ENCODE measurements around the gene SOSTDC1.

Gene SOSTDC1

DNA sequence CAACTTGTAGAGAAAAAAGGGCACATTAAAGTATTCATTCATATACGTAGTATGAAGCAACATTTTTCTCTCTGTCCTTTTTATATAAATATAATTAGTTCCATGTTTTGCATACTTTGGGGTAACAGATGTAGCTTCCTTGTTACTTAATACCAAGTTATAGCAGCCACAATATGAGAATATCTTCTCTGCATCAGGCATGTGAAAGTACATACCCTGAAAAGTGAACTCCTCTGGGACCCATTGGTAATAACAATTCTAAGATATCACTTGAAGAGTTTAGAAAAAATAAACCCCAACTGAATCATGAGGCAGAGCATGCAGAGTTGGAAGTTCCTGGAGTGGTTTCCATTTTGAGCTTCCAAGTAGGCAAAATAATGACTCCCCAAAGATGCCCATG is 41.8 kb downstream of the SOSTDC1 start:
- no peak overlapping the region for H3K27ac ChIP-seq (ENCODE audit: low read depth, low read length)
- no peak overlapping the region for H3K4me3 ChIP-seq (ENCODE audit: low read length)
- H3K9ac ChIP-seq (ENCODE audit: low read length) = no peak overlapping the region
- peaks cover 16% of the 10 kb centered on the region for H3K4me1 ChIP-seq (ENCODE audit: control insufficient read depth, insufficient read depth, low read length)
- no peaks in the 10 kb centered on the region for H3K36me3 ChIP-seq (ENCODE audit: control insufficient read depth, insufficient read depth, low read length)
- H3K27me3 ChIP-seq (ENCODE audit: control insufficient read depth, insufficient read depth, low read length) = no peaks in the 10 kb centered on the region

- H3K27ac ChIP-seq (ENCODE audit: low read depth, low read length) = peak overlapping the region; percentile 64
- no peaks in the 10 kb centered on the region for H3K27me3 ChIP-seq (ENCODE audit: control insufficient read depth, insufficient read depth, low read length)
- H3K4me3 ChIP-seq (ENCODE audit: low read length) = no peak overlapping the region
- peaks cover 16% of the 10 kb centered on the region for H3K4me1 ChIP-seq (ENCODE audit: control insufficient read depth, insufficient read depth, low read length)
- H3K36me3 ChIP-seq (ENCODE audit: control insufficient read depth, insufficient read depth, low read length) = no peaks in the 10 kb centered on the region
- no peak overlapping the region for H3K9ac ChIP-seq (ENCODE audit: low read length)
Observed at GRCh38 chr7:16422917-16423316, 42.6 kb downstream of the SOSTDC1 start.

GRCh38 chr7:16422103-16422435 is 43.5 kb downstream of the SOSTDC1 start:
- peak overlapping the region; percentile 77 for H3K4me3 ChIP-seq (ENCODE audit: low read length)

DNA sequence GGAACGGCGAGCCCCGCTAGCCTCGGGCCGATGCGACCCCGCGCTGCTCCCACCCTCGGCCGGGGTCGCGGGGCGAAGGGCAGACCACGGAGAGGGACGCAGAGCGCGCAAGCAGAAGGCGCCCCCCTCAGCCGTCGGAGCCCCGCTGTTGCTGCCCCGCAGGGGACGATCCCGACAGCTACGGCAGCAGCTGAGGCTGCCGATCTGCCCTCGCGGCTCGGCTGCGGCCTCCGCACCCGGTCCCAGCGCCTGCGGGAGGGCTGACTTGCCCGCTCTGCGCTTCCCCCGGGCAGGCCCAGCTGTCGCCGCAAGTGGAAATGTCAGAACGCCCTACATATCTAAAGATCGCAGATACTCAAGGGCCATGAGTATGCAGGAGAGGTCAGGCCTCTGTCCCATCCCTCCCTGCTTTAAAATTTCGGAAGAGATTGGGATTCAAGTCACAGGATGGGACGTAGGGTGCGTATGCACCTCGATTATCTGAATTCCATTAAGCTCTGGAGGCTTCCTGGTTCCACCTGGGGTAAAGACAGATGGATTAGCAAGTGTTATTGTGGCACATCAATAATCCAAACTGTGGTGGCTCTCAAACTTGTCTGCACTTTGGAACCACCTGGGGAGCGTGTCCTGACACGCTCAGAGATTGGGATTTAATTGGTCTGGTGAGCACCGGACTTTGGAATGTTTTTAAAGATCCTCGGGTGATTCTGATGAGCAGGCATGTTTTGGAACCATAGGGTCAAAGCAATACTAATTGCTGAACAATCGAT is 44.0 kb downstream of the SOSTDC1 start, which contains the start of gene CRPPA:
Gene CRPPA, minus strand, starts transcription at position 206 of the 770 bp plus-strand sequence. CDS start 216 bp downstream, outside the sequence.
- Histone ChIP-seq H3K36me3 (ENCODE audit: control insufficient read depth, insufficient read depth, low read length) (no peaks in the 10 kb centered on the region), H3K9ac (ENCODE audit: low read length) (peak within 1 kb of the TSS; percentile 76), H3K27ac (ENCODE audit: low read depth, low read length) (peak within 1 kb of the TSS; percentile 98), H3K4me1 (ENCODE audit: control insufficient read depth, insufficient read depth, low read length) (peaks cover 16% of the 10 kb centered on the region), H3K27me3 (ENCODE audit: control insufficient read depth, insufficient read depth, low read length) (no peaks in the 10 kb centered on the region), H3K4me3 (ENCODE audit: low read length) (peak within 1 kb of the TSS; percentile 77)

More at GRCh38 chr7:16422103-16422435, 43.5 kb downstream of the SOSTDC1 start:
- H3K27ac ChIP-seq (ENCODE audit: low read depth, low read length) = peak overlapping the region; percentile 98
- H3K4me1 ChIP-seq (ENCODE audit: control insufficient read depth, insufficient read depth, low read length) = peaks cover 16% of the 10 kb centered on the region
- H3K36me3 ChIP-seq (ENCODE audit: control insufficient read depth, insufficient read depth, low read length) = no peaks in the 10 kb centered on the region
- no peak overlapping the region for H3K9ac ChIP-seq (ENCODE audit: low read length)
- no peaks in the 10 kb centered on the region for H3K27me3 ChIP-seq (ENCODE audit: control insufficient read depth, insufficient read depth, low read length)

DNA sequence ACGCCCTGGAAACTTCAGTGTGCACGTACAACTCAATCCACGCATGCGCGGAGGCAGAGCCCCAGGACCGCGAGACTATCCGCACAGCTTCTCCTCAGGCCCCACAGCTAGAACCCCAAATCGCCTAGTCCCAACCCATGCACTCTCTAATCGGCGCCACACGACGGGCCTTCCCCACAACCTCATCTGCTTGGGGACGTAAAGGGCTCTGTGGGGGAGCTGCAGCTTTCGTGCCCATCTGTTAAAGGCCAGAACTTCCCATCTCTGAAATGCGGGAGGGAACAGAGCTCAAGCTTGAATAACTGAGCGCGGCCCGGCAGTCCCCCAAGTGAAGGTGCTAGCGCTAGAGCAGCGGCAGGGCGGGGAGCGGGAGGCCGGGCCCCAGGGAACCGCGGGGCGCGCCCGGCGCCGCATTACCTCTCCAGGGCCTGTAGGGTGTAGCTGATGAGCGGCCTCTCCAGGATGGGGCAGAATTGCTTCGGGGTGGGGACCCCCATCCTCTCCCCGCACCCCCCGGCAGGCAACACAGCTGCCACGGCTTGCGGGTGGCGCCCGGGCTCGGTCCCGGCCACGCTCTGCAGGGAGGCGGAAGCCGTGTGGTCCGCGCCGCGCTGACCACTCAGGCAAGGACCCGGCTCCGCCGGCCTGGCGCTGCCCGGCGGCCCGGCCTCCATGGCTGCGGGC is 44.7 kb downstream of the SOSTDC1 start:
- Histone ChIP-seq H3K9ac (ENCODE audit: low read length) (peak overlapping the region; percentile 76), H3K4me1 (ENCODE audit: control insufficient read depth, insufficient read depth, low read length) (peaks cover 16% of the 10 kb centered on the region), H3K27ac (ENCODE audit: low read depth, low read length) (peak overlapping the region; percentile 98), H3K27me3 (ENCODE audit: control insufficient read depth, insufficient read depth, low read length) (no peaks in the 10 kb centered on the region), H3K36me3 (ENCODE audit: control insufficient read depth, insufficient read depth, low read length) (no peaks in the 10 kb centered on the region), H3K4me3 (ENCODE audit: low read length) (peak overlapping the region; percentile 77)

DNA sequence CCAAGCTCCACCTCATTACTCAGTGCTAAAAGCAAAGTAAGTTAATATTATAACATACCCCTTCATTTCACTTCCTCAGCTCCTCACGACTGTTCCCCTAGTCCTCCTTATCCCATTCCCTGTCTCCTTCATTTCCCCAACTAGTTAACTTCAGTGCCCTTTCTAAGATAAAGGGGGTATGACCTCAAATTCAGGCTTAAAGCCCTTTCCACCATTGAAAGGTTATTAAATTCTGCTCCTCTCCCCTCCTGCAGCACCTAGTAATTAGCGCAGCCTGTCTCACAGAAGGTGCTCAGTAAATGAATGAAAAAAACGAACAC is 45.2 kb downstream of the SOSTDC1 start:
- H3K27ac ChIP-seq (ENCODE audit: low read depth, low read length) = peak overlapping the region; percentile 98
- peaks cover 16% of the 10 kb centered on the region for H3K4me1 ChIP-seq (ENCODE audit: control insufficient read depth, insufficient read depth, low read length)
- H3K27me3 ChIP-seq (ENCODE audit: control insufficient read depth, insufficient read depth, low read length) = no peaks in the 10 kb centered on the region
- peak overlapping the region; percentile 76 for H3K9ac ChIP-seq (ENCODE audit: low read length)
- peak overlapping the region; percentile 77 for H3K4me3 ChIP-seq (ENCODE audit: low read length)
- no peaks in the 10 kb centered on the region for H3K36me3 ChIP-seq (ENCODE audit: control insufficient read depth, insufficient read depth, low read length)

DNA sequence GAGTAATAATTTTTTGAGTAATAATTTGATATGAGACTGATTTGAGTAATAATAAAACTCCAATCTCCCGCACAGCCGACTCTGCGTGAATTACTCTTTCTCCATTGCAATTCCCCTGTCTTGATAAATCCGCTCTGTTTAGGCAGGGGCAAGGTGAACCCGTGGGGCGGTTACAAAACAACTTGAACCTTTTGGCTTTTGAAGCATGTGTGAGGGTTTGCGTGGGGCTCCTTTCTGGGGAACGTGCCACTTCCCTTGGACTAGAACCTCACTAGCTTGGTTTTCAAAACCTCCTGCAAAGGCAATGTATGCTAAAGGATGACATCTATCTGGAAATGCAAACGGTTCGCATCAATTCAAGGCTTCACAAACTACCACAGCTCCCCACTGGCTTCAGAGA is 45.7 kb downstream of the SOSTDC1 start:
- Histone ChIP-seq H3K36me3 (ENCODE audit: control insufficient read depth, insufficient read depth, low read length) (no peaks in the 10 kb centered on the region), H3K4me3 (ENCODE audit: low read length) (peak overlapping the region; percentile 77), H3K27ac (ENCODE audit: low read depth, low read length) (peak overlapping the region; percentile 98), H3K4me1 (ENCODE audit: control insufficient read depth, insufficient read depth, low read length) (peaks cover 16% of the 10 kb centered on the region), H3K27me3 (ENCODE audit: control insufficient read depth, insufficient read depth, low read length) (no peaks in the 10 kb centered on the region), H3K9ac (ENCODE audit: low read length) (no peak overlapping the region)

DNA sequence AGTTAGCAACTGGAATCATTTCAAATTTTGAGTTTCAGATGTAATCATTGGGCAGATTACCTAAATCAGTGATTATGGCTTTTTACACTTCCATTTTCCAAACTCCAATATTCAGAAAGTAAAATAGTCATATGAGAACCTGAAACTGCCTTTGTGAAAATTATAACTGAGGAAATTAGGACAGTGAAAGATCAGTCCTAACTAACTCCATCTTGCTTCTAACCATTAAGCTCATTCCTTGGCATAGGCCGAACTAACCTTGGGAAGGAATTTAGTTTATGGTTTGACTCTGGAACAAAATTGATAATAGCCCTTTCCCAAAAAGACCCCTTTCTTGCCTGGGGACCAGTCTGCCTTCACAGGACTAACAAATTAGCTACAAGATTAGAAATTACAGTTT is 46.4 kb downstream of the SOSTDC1 start:
- Histone ChIP-seq H3K27ac (ENCODE audit: low read depth, low read length) (no peak overlapping the region), H3K36me3 (ENCODE audit: control insufficient read depth, insufficient read depth, low read length) (no peaks in the 10 kb centered on the region), H3K4me3 (ENCODE audit: low read length) (no peak overlapping the region), H3K9ac (ENCODE audit: low read length) (no peak overlapping the region), H3K27me3 (ENCODE audit: control insufficient read depth, insufficient read depth, low read length) (no peaks in the 10 kb centered on the region), H3K4me1 (ENCODE audit: control insufficient read depth, insufficient read depth, low read length) (peaks cover 16% of the 10 kb centered on the region)

GRCh38 chr7:16417906-16418305 is 47.6 kb downstream of the SOSTDC1 start:
- Histone ChIP-seq H3K4me1 (ENCODE audit: control insufficient read depth, insufficient read depth, low read length) (peaks cover 14% of the 10 kb centered on the region), H3K9ac (ENCODE audit: low read length) (no peak overlapping the region), H3K27ac (ENCODE audit: low read depth, low read length) (no peak overlapping the region)

DNA sequence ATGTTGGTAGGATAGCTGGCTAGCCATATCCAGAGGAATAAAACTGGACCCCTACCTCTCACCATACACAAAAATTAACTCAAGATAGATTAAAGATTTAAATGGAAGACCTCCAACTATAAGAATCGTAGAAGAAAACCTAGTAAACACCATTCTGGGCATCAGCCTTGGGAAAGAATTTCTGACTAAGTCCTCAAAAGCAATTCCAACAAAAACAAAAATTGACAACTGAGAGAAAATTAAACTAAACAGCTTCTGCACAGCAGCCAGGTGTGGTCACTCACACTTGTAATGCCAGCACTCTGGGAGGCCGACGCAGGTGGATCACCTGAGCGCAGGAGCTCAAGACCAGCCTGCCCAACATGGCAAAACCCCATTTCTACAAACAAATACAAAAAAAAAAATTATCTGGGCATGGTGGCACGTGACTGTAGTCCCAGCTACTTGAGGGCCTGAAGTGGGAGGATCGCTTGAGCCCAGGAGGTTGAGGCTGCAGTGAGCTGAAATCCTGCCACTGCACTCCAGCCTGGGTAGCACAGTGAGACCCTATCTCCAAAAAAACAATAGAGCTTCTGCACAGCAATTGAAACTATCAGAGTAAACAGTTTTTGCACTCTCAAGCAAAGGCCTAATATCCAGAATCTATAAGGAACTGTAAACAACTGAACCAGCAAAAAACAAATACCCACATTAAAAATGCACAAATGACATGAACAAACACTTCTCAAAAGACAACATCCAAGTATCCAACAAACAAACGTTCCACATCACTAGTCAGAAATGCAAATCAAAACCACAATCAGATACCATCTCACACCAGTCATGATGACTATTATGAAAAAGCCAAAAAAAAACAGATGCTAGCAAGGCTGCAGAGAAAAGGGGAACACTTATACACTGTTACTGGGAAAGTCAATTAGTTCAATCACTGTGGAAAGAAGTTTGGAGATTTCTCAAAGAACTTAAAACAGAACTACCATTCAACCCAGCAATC is 49.0 kb downstream of the SOSTDC1 start:
- H3K9ac ChIP-seq (ENCODE audit: low read length) = no peak overlapping the region
- H3K27me3 ChIP-seq (ENCODE audit: control insufficient read depth, insufficient read depth, low read length) = no peaks in the 10 kb centered on the region
- H3K4me1 ChIP-seq (ENCODE audit: control insufficient read depth, insufficient read depth, low read length) = peaks cover 4% of the 10 kb centered on the region
- H3K36me3 ChIP-seq (ENCODE audit: control insufficient read depth, insufficient read depth, low read length) = no peaks in the 10 kb centered on the region
- no peak overlapping the region for H3K4me3 ChIP-seq (ENCODE audit: low read length)
- H3K27ac ChIP-seq (ENCODE audit: low read depth, low read length) = no peak overlapping the region

More at GRCh38 chr7:16417906-16418305, 47.6 kb downstream of the SOSTDC1 start:
- H3K4me3 ChIP-seq (ENCODE audit: low read length) = no peak overlapping the region
- no peaks in the 10 kb centered on the region for H3K36me3 ChIP-seq (ENCODE audit: control insufficient read depth, insufficient read depth, low read length)
- no peaks in the 10 kb centered on the region for H3K27me3 ChIP-seq (ENCODE audit: control insufficient read depth, insufficient read depth, low read length)

- Histone ChIP-seq H3K27ac (ENCODE audit: low read depth, low read length) (no peak overlapping the region), H3K27me3 (ENCODE audit: control insufficient read depth, insufficient read depth, low read length) (no peaks in the 10 kb centered on the region), H3K4me3 (ENCODE audit: low read length) (no peak overlapping the region)
Observed at GRCh38 chr7:16412274-16413254, 53.0 kb downstream of the SOSTDC1 start.

More at GRCh38 chr7:16412274-16413254, 53.0 kb downstream of the SOSTDC1 start:
- no peaks in the 10 kb centered on the region for H3K36me3 ChIP-seq (ENCODE audit: control insufficient read depth, insufficient read depth, low read length)
- H3K4me1 ChIP-seq (ENCODE audit: control insufficient read depth, insufficient read depth, low read length) = peaks cover 3% of the 10 kb centered on the region
- no peak overlapping the region for H3K9ac ChIP-seq (ENCODE audit: low read length)

All from rectal smooth muscle tissue (tissue), 1 donor.